ENCODE results near the gene RMDN2. TPM values are rescaled to one million over a fixed set of nuclear protein-coding genes. Genes with fewer than 3 reads are reported as not detected.

RMDN2 gene
- total RNA-seq, 1 experiment from 2014 or later: 4.4 TPM

- POLR2A ChIA-PET: no interaction called here
- TF ChIP-seq, protein P1, sequence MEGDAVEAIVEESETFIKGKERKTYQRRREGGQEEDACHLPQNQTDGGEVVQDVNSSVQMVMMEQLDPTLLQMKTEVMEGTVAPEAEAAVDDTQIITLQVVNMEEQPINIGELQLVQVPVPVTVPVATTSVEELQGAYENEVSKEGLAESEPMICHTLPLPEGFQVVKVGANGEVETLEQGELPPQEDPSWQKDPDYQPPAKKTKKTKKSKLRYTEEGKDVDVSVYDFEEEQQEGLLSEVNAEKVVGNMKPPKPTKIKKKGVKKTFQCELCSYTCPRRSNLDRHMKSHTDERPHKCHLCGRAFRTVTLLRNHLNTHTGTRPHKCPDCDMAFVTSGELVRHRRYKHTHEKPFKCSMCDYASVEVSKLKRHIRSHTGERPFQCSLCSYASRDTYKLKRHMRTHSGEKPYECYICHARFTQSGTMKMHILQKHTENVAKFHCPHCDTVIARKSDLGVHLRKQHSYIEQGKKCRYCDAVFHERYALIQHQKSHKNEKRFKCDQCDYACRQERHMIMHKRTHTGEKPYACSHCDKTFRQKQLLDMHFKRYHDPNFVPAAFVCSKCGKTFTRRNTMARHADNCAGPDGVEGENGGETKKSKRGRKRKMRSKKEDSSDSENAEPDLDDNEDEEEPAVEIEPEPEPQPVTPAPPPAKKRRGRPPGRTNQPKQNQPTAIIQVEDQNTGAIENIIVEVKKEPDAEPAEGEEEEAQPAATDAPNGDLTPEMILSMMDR (IDR thresholded peaks at IDR 0.05): no peak
- no TSS peak for BruUV-seq (replicated peaks)
- Histone ChIP-seq H3K27ac (ENCODE audit: low read length) (no peak overlapping the region), H3K27me3 (ENCODE audit: control insufficient read depth, insufficient read depth, low read length) (peaks cover 4% of the 10 kb centered on the region; the same call in 1 of the 2 replicates), H3K9me3 (ENCODE audit: control insufficient read depth, insufficient read depth, low read depth, low read length) (no peaks in the 10 kb centered on the region), H3K4me3 (ENCODE audit: low read depth in 2 of 2, low read length in 2 of 2) (no peak overlapping the region), H3K4me1 (ENCODE audit: control insufficient read depth, insufficient read depth, low read length) (no peaks in the 10 kb centered on the region), H3K36me3 (ENCODE audit: control insufficient read depth, insufficient read depth, low read length) (no peaks in the 10 kb centered on the region)
- no peak for ATAC-seq
- intact Hi-C loops (cut with micrococcal nuclease; ENCODE audit: unreplicated experiment): loop anchor here (5.0 kb wide), 1 partner anchor 466 kb away; no protein-coding TSS in a partner anchor
- in situ Hi-C loops (cut with HindIII; ENCODE audit: low pct_unique_long_range_greater_than_20kb, low sequenced_read_pairs): no loop called here
- no peak for DNase-seq (ENCODE audit: low read depth, low spot score)
- CTCF ChIA-PET: interaction anchor here (0.6 to 3.1 kb wide), 4 partner anchors 42 to 482 kb away, joined by 3 to 38 read pairs (median 6); no protein-coding TSS in a partner anchor
These were observed 46.6 kb upstream of the RMDN2 start for GRCh38 chr2:37878536-37878935.

GRCh38 chr2:37880551-37880950, 44.5 kb upstream of the RMDN2 start:
- no peak overlapping the region for H3K27ac ChIP-seq (ENCODE audit: low read length)
- no peak for ATAC-seq
- no TSS peak for BruUV-seq (replicated peaks)
- H3K9me3 ChIP-seq (ENCODE audit: control insufficient read depth, insufficient read depth, low read depth, low read length): no peaks in the 10 kb centered on the region
- ChIA-PET CTCF (interaction anchor here (0.6 kb wide), 1 partner anchor 421 kb away, joined by 3 read pairs; no protein-coding TSS in a partner anchor), POLR2A (no interaction called here)
- in situ Hi-C loops (cut with HindIII; ENCODE audit: low pct_unique_long_range_greater_than_20kb, low sequenced_read_pairs): no loop called here
- no peak for DNase-seq (ENCODE audit: low read depth, low spot score)
- no peak for TF ChIP-seq SIN3A (IDR thresholded peaks at IDR 0.05; ENCODE audit: borderline replicate concordance, insufficient read depth, low read depth, low read length)
- TF ChIP-seq, protein P2, sequence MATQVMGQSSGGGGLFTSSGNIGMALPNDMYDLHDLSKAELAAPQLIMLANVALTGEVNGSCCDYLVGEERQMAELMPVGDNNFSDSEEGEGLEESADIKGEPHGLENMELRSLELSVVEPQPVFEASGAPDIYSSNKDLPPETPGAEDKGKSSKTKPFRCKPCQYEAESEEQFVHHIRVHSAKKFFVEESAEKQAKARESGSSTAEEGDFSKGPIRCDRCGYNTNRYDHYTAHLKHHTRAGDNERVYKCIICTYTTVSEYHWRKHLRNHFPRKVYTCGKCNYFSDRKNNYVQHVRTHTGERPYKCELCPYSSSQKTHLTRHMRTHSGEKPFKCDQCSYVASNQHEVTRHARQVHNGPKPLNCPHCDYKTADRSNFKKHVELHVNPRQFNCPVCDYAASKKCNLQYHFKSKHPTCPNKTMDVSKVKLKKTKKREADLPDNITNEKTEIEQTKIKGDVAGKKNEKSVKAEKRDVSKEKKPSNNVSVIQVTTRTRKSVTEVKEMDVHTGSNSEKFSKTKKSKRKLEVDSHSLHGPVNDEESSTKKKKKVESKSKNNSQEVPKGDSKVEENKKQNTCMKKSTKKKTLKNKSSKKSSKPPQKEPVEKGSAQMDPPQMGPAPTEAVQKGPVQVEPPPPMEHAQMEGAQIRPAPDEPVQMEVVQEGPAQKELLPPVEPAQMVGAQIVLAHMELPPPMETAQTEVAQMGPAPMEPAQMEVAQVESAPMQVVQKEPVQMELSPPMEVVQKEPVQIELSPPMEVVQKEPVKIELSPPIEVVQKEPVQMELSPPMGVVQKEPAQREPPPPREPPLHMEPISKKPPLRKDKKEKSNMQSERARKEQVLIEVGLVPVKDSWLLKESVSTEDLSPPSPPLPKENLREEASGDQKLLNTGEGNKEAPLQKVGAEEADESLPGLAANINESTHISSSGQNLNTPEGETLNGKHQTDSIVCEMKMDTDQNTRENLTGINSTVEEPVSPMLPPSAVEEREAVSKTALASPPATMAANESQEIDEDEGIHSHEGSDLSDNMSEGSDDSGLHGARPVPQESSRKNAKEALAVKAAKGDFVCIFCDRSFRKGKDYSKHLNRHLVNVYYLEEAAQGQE (IDR thresholded peaks at IDR 0.05; ENCODE audit: insufficient read depth in 1 of 2, low read depth in 2 of 2, low read length in 1 of 2): no peak
- TF ChIP-seq, protein P1 (IDR thresholded peaks at IDR 0.05): peak; percentile 22; the same call in 1 of the 2 replicates
- H3K4me3 ChIP-seq (ENCODE audit: low read depth in 2 of 2, low read length in 2 of 2): no peak overlapping the region
- peaks cover 4% of the 10 kb centered on the region; the same call in 1 of the 2 replicates for H3K27me3 ChIP-seq (ENCODE audit: control insufficient read depth, insufficient read depth, low read length)
- intact Hi-C loops (cut with micrococcal nuclease; ENCODE audit: unreplicated experiment): no loop called here
- no peaks in the 10 kb centered on the region for H3K36me3 ChIP-seq (ENCODE audit: control insufficient read depth, insufficient read depth, low read length)
- H3K4me1 ChIP-seq (ENCODE audit: control insufficient read depth, insufficient read depth, low read length): no peaks in the 10 kb centered on the region

DNA sequence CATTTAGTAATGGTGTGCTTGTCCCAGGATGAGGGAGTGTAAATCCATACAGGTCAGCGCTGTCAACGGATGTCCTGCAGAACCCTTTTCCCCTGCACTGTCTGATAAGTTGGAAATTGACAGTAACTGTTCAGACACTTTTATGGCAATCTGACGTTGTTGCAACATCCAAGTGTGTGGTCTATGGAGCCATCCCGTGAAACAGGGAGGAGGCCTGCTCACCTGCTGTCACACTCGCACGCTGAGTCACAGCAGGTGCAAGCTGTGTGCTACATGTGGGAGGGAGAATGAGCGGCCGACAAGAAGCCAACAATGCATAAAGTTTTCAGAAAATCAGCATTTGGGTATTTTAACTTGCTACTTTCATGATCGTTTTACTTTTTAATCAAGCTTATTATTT, 43.7 kb upstream of the RMDN2 start:
- ChIA-PET CTCF (interaction anchor here (0.6 kb wide), 1 partner anchor 28 kb away, joined by 7 read pairs; no protein-coding TSS in a partner anchor), POLR2A (no interaction called here)
- H3K36me3 ChIP-seq (ENCODE audit: control insufficient read depth, insufficient read depth, low read length): no peaks in the 10 kb centered on the region
- H3K4me1 ChIP-seq (ENCODE audit: control insufficient read depth, insufficient read depth, low read length): no peaks in the 10 kb centered on the region
- no peak overlapping the region for H3K4me3 ChIP-seq (ENCODE audit: low read depth in 2 of 2, low read length in 2 of 2)
- intact Hi-C loops (cut with micrococcal nuclease; ENCODE audit: unreplicated experiment): no loop called here
- no peak for ATAC-seq
- in situ Hi-C loops (cut with HindIII; ENCODE audit: low pct_unique_long_range_greater_than_20kb, low sequenced_read_pairs): no loop called here
- H3K27me3 ChIP-seq (ENCODE audit: control insufficient read depth, insufficient read depth, low read length): peaks cover 4% of the 10 kb centered on the region; the same call in 1 of the 2 replicates
- H3K9me3 ChIP-seq (ENCODE audit: control insufficient read depth, insufficient read depth, low read depth, low read length): no peaks in the 10 kb centered on the region
- DNase-seq (ENCODE audit: low read depth, low spot score): no peak
- no TSS peak for BruUV-seq (replicated peaks)
- no peak overlapping the region for H3K27ac ChIP-seq (ENCODE audit: low read length)
- TF ChIP-seq, protein P2 (IDR thresholded peaks at IDR 0.05; ENCODE audit: insufficient read depth in 1 of 2, low read depth in 2 of 2, low read length in 1 of 2): no peak
- no peak for TF ChIP-seq TCF7L2 (IDR thresholded peaks at IDR 0.05; ENCODE audit: low read depth, low read length)
- no peak for TF ChIP-seq SIN3A (IDR thresholded peaks at IDR 0.05; ENCODE audit: borderline replicate concordance, insufficient read depth, low read depth, low read length)
- no peak for TF ChIP-seq POLR2AphosphoS5 (IDR thresholded peaks at IDR 0.05; ENCODE audit: low read depth, low read length)
- TF ChIP-seq, protein P1 (IDR thresholded peaks at IDR 0.05): no peak
